WTC11 (cell line): ENCODE data around the gene FBXO31. TPM values are rescaled to one million over a fixed set of nuclear protein-coding genes. Genes with fewer than 3 reads are reported as not detected.

Experiments used
- ATF2 ChIP-seq: sonication (generic); formaldehyde crosslinking; IDR thresholded peaks from 2 replicates; pipeline ENCODE4 v1.8.1; 2022; ENCODE audit warnings: low read depth, missing genetic modification reagents, borderline replicate concordance
- CREB1 ChIP-seq: sonication (generic); formaldehyde crosslinking; IDR thresholded peaks from 2 replicates; pipeline ENCODE4 v1.8.0; 2023; ENCODE audit warnings: mild to moderate bottlenecking, missing genetic modification reagents
- ETV6 ChIP-seq: sonication (generic); formaldehyde crosslinking; IDR thresholded peaks from 2 replicates; pipeline ENCODE4 v1.8.1; 2022; ENCODE audit warnings: mild to moderate bottlenecking, missing genetic modification reagents
- FOXJ3 ChIP-seq: sonication (generic); formaldehyde crosslinking; IDR thresholded peaks from 2 replicates; pipeline ENCODE4 v1.9.0; 2021; ENCODE audit warnings: missing genetic modification reagents, mild to moderate bottlenecking, borderline replicate concordance
- FOXP1 ChIP-seq: sonication (generic); formaldehyde crosslinking; IDR thresholded peaks from 2 replicates; pipeline ENCODE4 v1.8.0; 2022; ENCODE audit warnings: missing genetic modification reagents, mild to moderate bottlenecking, moderate library complexity, borderline replicate concordance
- IRF2 ChIP-seq: sonication (generic); formaldehyde crosslinking; IDR thresholded peaks from 2 replicates; pipeline ENCODE4 v1.8.0; 2022; ENCODE audit warnings: low read depth, missing genetic modification reagents, borderline replicate concordance
- KAT7 ChIP-seq: sonication (generic); formaldehyde crosslinking; IDR thresholded peaks from 2 replicates; pipeline ENCODE4 v1.8.1; 2023; ENCODE audit warnings: missing genetic modification reagents, mild to moderate bottlenecking, borderline replicate concordance
- MYBL2 ChIP-seq: sonication (generic); formaldehyde crosslinking; IDR thresholded peaks from 2 replicates; pipeline ENCODE4 v1.8.1; 2023; ENCODE audit warnings: mild to moderate bottlenecking, moderate library complexity, missing genetic modification reagents
- NFATC4 ChIP-seq: fragments of 250-450 bp; sonication (Bioruptor Pico); IDR thresholded peaks from 2 replicates; pipeline ENCODE4 v1.9.0; 2021; ENCODE audit warnings: mild to moderate bottlenecking
- NFE2L1 ChIP-seq: sonication (generic); formaldehyde crosslinking; IDR thresholded peaks from 2 replicates; pipeline ENCODE4 v1.8.1; 2023; ENCODE audit warnings: missing genetic modification reagents
- NFYB ChIP-seq: sonication (generic); formaldehyde crosslinking; conservative IDR thresholded peaks from 2 replicates; pipeline ENCODE4 v1.8.0; 2022; ENCODE audit warnings: low read depth, missing genetic modification reagents
- NR1H2 ChIP-seq: sonication (generic); formaldehyde crosslinking; IDR thresholded peaks from 2 replicates; pipeline ENCODE4 v1.9.0; 2021; ENCODE audit warnings: mild to moderate bottlenecking, moderate library complexity, missing genetic modification reagents
- NR2C2 ChIP-seq: sonication (generic); formaldehyde crosslinking; IDR thresholded peaks from 2 replicates; pipeline ENCODE4 v1.8.0; 2022; ENCODE audit warnings: mild to moderate bottlenecking, missing genetic modification reagents
- ZNF138 ChIP-seq: sonication (generic); formaldehyde crosslinking; conservative IDR thresholded peaks from 2 replicates; pipeline ENCODE4 v1.8.1; 2022; ENCODE audit warnings: mild to moderate bottlenecking, moderate library complexity, missing genetic modification reagents
- ZNF232 ChIP-seq: sonication (generic); formaldehyde crosslinking; IDR thresholded peaks from 2 replicates; pipeline ENCODE4 v1.8.0; 2022; ENCODE audit warnings: mild to moderate bottlenecking, missing genetic modification reagents
- ZNF281 ChIP-seq: sonication (generic); formaldehyde crosslinking; IDR thresholded peaks from 2 replicates; pipeline ENCODE4 v1.8.0; 2023; ENCODE audit warnings: mild to moderate bottlenecking, missing genetic modification reagents
- ZNF317 ChIP-seq: sonication (generic); formaldehyde crosslinking; IDR thresholded peaks from 2 replicates; pipeline ENCODE4 v1.8.1; 2023; ENCODE audit warnings: low read depth, mild to moderate bottlenecking, moderate library complexity, missing genetic modification reagents, borderline replicate concordance
- ZNF396 ChIP-seq: fragments of 250-450 bp; sonication (Bioruptor Pico); IDR thresholded peaks from 2 replicates; pipeline ENCODE4 v1.8.0; 2021; ENCODE audit warnings: mild to moderate bottlenecking, moderate library complexity, borderline replicate concordance
- total RNA-seq: library from RNA; stranded (reverse); gene quantifications from 3 replicates; pipeline ENCODE4 v1.2.3, GENCODE V29; 2021
- TF ChIP-seq, protein P1 (sequence below): sonication (generic); formaldehyde crosslinking; IDR thresholded peaks from 2 replicates; pipeline ENCODE4 v1.8.0; 2022; ENCODE audit warnings: mild to moderate bottlenecking, missing genetic modification reagents
- TF ChIP-seq, protein P2 (sequence below): sonication (generic); formaldehyde crosslinking; IDR thresholded peaks from 2 replicates; pipeline ENCODE4 v1.8.1; 2022; ENCODE audit warnings: missing genetic modification reagents, borderline replicate concordance
- TF ChIP-seq, protein P3 (sequence below): sonication (generic); formaldehyde crosslinking; IDR thresholded peaks from 2 replicates; pipeline ENCODE4 v1.8.1; 2022; ENCODE audit warnings: mild to moderate bottlenecking, missing genetic modification reagents, moderate library complexity, borderline replicate concordance
- TF ChIP-seq, protein P4 (sequence below): sonication (generic); formaldehyde crosslinking; IDR thresholded peaks from 2 replicates; pipeline ENCODE4 v1.8.0; 2023; ENCODE audit warnings: missing genetic modification reagents, mild to moderate bottlenecking, borderline replicate concordance
- TF ChIP-seq, protein P5 (sequence below): sonication (generic); formaldehyde crosslinking; IDR thresholded peaks from 2 replicates; pipeline ENCODE4 v1.8.0; 2022; ENCODE audit warnings: mild to moderate bottlenecking, missing genetic modification reagents

FBXO31 gene
- total RNA-seq, 1 experiment from 2014 or later, result 22.6 TPM

DNA sequence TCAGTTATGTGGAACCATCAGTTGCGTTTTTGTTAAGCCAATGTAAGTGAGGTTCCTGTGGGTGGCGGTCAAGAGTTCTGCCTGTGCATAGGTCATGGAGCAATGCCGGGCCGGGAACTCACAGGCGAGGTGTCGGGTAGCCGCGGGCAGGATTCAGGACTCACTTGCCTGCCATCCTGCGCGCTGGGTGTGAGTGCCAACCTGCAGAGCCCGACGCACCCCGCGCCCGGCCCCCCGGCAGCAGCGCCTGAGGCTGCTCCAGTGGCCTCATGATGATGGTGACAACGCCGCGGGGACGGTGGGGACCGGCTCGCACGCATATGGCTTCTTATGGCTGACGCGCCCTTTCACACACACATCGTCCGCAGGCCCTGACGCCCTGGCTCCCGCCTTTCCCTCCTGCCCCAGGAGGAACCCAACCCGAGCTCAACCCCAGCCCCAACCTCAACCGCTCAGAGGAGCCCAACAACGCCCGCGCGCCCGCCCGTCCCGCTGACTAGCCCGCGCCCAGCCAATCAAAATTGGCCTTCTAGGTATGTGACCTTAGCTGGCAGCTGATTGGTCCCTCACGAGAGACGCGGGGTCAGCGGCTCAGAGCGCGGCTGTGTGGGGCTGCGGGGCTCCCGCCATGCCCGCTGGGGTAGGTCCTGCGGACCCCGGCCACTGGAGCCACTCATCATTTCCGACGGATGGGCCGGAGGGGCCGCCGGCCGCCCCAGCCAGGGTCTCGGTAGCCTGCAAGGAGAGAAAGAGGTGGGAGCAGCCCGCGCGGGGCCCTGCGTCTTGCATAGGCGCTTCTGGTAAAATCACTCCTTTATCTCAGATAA lies 66.4 kb downstream of the FBXO31 start, which contains the start of gene C16orf95 (continued):
- TF ChIP-seq, protein P1, sequence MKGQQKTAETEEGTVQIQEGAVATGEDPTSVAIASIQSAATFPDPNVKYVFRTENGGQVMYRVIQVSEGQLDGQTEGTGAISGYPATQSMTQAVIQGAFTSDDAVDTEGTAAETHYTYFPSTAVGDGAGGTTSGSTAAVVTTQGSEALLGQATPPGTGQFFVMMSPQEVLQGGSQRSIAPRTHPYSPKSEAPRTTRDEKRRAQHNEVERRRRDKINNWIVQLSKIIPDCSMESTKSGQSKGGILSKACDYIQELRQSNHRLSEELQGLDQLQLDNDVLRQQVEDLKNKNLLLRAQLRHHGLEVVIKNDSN, result no peak
- no peak for TF ChIP-seq ZNF317
- no peak for TF ChIP-seq ZNF232 (CRISPR knock-in tag)
- TF ChIP-seq FOXJ3 (CRISPR knock-in tag), result no peak
- TF ChIP-seq, protein P2, sequence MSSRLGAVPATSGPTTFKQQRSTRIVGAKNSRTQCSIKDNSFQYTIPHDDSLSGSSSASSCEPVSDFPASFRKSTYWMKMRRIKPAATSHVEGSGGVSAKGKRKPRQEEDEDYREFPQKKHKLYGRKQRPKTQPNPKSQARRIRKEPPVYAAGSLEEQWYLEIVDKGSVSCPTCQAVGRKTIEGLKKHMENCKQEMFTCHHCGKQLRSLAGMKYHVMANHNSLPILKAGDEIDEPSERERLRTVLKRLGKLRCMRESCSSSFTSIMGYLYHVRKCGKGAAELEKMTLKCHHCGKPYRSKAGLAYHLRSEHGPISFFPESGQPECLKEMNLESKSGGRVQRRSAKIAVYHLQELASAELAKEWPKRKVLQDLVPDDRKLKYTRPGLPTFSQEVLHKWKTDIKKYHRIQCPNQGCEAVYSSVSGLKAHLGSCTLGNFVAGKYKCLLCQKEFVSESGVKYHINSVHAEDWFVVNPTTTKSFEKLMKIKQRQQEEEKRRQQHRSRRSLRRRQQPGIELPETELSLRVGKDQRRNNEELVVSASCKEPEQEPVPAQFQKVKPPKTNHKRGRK (CRISPR knock-in tag), result no peak
- TF ChIP-seq, protein P3, sequence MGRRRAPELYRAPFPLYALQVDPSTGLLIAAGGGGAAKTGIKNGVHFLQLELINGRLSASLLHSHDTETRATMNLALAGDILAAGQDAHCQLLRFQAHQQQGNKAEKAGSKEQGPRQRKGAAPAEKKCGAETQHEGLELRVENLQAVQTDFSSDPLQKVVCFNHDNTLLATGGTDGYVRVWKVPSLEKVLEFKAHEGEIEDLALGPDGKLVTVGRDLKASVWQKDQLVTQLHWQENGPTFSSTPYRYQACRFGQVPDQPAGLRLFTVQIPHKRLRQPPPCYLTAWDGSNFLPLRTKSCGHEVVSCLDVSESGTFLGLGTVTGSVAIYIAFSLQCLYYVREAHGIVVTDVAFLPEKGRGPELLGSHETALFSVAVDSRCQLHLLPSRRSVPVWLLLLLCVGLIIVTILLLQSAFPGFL, result 0 out of 2 replicates have a peak, but pooled peaks have one; percentile 49
- TF ChIP-seq ZNF138 (CRISPR knock-in tag), result no peak
- 0 out of 2 replicates have a peak, but pooled peaks have one; percentile 21 for TF ChIP-seq NFE2L1
- TF ChIP-seq NFATC4 (CRISPR knock-in tag), result no peak
- TF ChIP-seq, protein P4, sequence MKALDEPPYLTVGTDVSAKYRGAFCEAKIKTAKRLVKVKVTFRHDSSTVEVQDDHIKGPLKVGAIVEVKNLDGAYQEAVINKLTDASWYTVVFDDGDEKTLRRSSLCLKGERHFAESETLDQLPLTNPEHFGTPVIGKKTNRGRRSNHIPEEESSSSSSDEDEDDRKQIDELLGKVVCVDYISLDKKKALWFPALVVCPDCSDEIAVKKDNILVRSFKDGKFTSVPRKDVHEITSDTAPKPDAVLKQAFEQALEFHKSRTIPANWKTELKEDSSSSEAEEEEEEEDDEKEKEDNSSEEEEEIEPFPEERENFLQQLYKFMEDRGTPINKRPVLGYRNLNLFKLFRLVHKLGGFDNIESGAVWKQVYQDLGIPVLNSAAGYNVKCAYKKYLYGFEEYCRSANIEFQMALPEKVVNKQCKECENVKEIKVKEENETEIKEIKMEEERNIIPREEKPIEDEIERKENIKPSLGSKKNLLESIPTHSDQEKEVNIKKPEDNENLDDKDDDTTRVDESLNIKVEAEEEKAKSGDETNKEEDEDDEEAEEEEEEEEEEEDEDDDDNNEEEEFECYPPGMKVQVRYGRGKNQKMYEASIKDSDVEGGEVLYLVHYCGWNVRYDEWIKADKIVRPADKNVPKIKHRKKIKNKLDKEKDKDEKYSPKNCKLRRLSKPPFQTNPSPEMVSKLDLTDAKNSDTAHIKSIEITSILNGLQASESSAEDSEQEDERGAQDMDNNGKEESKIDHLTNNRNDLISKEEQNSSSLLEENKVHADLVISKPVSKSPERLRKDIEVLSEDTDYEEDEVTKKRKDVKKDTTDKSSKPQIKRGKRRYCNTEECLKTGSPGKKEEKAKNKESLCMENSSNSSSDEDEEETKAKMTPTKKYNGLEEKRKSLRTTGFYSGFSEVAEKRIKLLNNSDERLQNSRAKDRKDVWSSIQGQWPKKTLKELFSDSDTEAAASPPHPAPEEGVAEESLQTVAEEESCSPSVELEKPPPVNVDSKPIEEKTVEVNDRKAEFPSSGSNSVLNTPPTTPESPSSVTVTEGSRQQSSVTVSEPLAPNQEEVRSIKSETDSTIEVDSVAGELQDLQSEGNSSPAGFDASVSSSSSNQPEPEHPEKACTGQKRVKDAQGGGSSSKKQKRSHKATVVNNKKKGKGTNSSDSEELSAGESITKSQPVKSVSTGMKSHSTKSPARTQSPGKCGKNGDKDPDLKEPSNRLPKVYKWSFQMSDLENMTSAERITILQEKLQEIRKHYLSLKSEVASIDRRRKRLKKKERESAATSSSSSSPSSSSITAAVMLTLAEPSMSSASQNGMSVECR (CRISPR knock-in tag), result no peak; the same call in 1 of the 2 replicates
- TF ChIP-seq ZNF281 (CRISPR knock-in tag), result no peak
- no peak for TF ChIP-seq KAT7 (CRISPR knock-in tag)
- no peak for TF ChIP-seq NR1H2 (CRISPR knock-in tag)
- TF ChIP-seq, protein P5, sequence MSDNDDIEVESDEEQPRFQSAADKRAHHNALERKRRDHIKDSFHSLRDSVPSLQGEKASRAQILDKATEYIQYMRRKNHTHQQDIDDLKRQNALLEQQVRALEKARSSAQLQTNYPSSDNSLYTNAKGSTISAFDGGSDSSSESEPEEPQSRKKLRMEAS (CRISPR knock-in tag), result peak; percentile 89
- no peak for TF ChIP-seq IRF2
- no peak for TF ChIP-seq ATF2 (CRISPR knock-in tag)
- TF ChIP-seq NR2C2 (CRISPR knock-in tag), result no peak
- TF ChIP-seq FOXP1 (CRISPR knock-in tag), result no peak; the same call in 1 of the 2 replicates
- TF ChIP-seq NFYB (CRISPR knock-in tag), result peak; percentile 94
- no peak for TF ChIP-seq CREB1 (CRISPR knock-in tag)
- peak; percentile 71 for TF ChIP-seq ETV6
- TF ChIP-seq MYBL2 (CRISPR knock-in tag), result peak; percentile 22; the same call in 1 of the 2 replicates
- no peak for TF ChIP-seq ZNF396 (CRISPR knock-in tag)
